ENCODE measurements around the gene UBA1. TPM values are rescaled to one million over a fixed set of nuclear protein-coding genes. Genes with fewer than 3 reads are reported as not detected.

UBA1 gene
- polyA plus RNA-seq, 2 of the 4 experiments (the other 2 are of a cell fraction): 160 to 192 TPM

GRCh38 chrX:47232803-47233332 is 39.2 kb downstream of the UBA1 start, which contains the start of gene USP11 (continued):
- no peak for TF ChIP-seq CTCF (IDR thresholded peaks at IDR 0.05)
- TF ChIP-seq JUN (IDR thresholded peaks at IDR 0.05): no peak; a peak in 1 of 5 replicates
- TF ChIP-seq HDAC2 (IDR thresholded peaks at IDR 0.05): no peak
- TF ChIP-seq ESRRA (IDR thresholded peaks at IDR 0.05; ENCODE audit: borderline replicate concordance, low read length): no peak
- no peak for TF ChIP-seq ZC3H11A (IDR thresholded peaks at IDR 0.05)
- no peak for TF ChIP-seq MAFK (IDR thresholded peaks at IDR 0.05; ENCODE audit: partially characterized antibody)
- peak; percentile 83; the same call in 1 of the 2 replicates for TF ChIP-seq E2F6 (IDR thresholded peaks at IDR 0.05; ENCODE audit: borderline replicate concordance, low read depth)
- peak; percentile 63; the same call in 1 of the 2 replicates for TF ChIP-seq PHF8 (IDR thresholded peaks at IDR 0.05; ENCODE audit: borderline replicate concordance, low read depth)

- ChIA-PET POLR2A (interaction anchor here (0.6 to 3.3 kb wide), 14 partner anchors 12 to 1634 kb away, joined by 3 to 43 read pairs (median 4); partner anchors contain the start of genes CDK16 and RBM3), CTCF (interaction anchor here (1.1 kb wide), 1 partner anchor 79 kb away, joined by 3 read pairs; no protein-coding TSS in a partner anchor)
- FAIRE-seq (peak; percentile 7), ATAC-seq (peak; percentile 93 to 94), DNase-seq (ENCODE audit: low read depth in 1 of 2, low spot score in 1 of 2) (peak; percentile 81 to 99)
- Histone ChIP-seq H3K4me1 (peaks cover 22% of the 10 kb centered on the region), H3K9me3 (no peaks in the 10 kb centered on the region), H3K27ac (peak overlapping the region; percentile 93 to 95), H3K4me3 (peak overlapping the region; percentile 85), H3K4me2 (peak overlapping the region; percentile 94)
- WGBS (ENCODE audit: missing lambda C conversion rate): 1% methylated on average over 31 of the region's 51 CpGs
- TF ChIP-seq MAX (IDR thresholded peaks at IDR 0.05) (no peak), ZNF302 (CRISPR knock-in tag; IDR thresholded peaks at IDR 0.05) (no peak), NR3C1 (IDR thresholded peaks at IDR 0.05) (no peak), CTCF (IDR thresholded peaks at IDR 0.05) (no peak), MYC (IDR thresholded peaks at IDR 0.05; ENCODE audit: borderline replicate concordance, low read length) (no peak), POLR2A (IDR thresholded peaks at IDR 0.05; ENCODE audit: low read length) (peak; percentile 32), HOXB5 (CRISPR knock-in tag; IDR thresholded peaks at IDR 0.05) (no peak), CBX8 (IDR thresholded peaks at IDR 0.05) (no peak), SREBF2 (IDR thresholded peaks at IDR 0.05) (no peak), HEYL (CRISPR knock-in tag; IDR thresholded peaks at IDR 0.05) (no peak), CHD2 (IDR thresholded peaks at IDR 0.05; ENCODE audit: low read length, partially characterized antibody) (no peak), FOSB (CRISPR knock-in tag; IDR thresholded peaks at IDR 0.05) (no peak), KDM1A (IDR thresholded peaks at IDR 0.05; ENCODE audit: low read depth) (no peak), JUN (IDR thresholded peaks at IDR 0.05) (peak; percentile 15 to 48; a peak in 1 of 5 replicates), JUNB (IDR thresholded peaks at IDR 0.05) (no peak), MAFK (IDR thresholded peaks at IDR 0.05; ENCODE audit: partially characterized antibody) (peak; percentile 20), ATOH8 (CRISPR knock-in tag; IDR thresholded peaks at IDR 0.05; ENCODE audit: low read depth) (no peak)
These were observed 39.9 kb downstream of the UBA1 start for GRCh38 chrX:47233333-47234113.

Measured in A549 (cell line).